IMR-90 (cell line): Measurements from ENCODE around the gene TBC1D32. TPM values are rescaled to one million over a fixed set of nuclear protein-coding genes. Genes with fewer than 3 reads are reported as not detected.
"Not testable (repeated sequence)": the region's sequence is repeated elsewhere in the genome, so short reads cannot be mapped to it uniquely, and the experiment has no call there.

ENCODE experiments used
- ATAC-seq: fragments of 200-7000 bp; cut with Tn5 transposase; 2 replicates; pipeline ENCODE4 v1.9.1; 2020; ENCODE audit warnings: low read depth, mild to moderate bottlenecking, moderate library complexity
- BruUV-seq: library from RNA; stranded (reverse); fragments of 400-500 nt; replicated peaks from 2 replicates; lab custom pipeline; 2021; lab: Mats Ljungman, UMichigan
- CTCF ChIA-PET: fragments of 300-600 bp; formaldehyde crosslinking; extraction: SDS; loops from one replicate; lab custom pipeline; 2021; ENCODE audit warnings: antibody characterized with exemption; lab: Yijun Ruan, JAX
- POLR2A ChIA-PET: fragments of 300-600 bp; sonication (Branson Sonifier 250); formaldehyde crosslinking; loops from one replicate; lab custom pipeline; 2022; ENCODE audit warnings: antibody characterized with exemption; ENCODE audit not compliant: unreplicated experiment; lab: Charles Lee
- DNase-seq: peaks from one replicate; pipeline ENCODE4 v3.0.0; 2013
- H2AFZ ChIP-seq: replicated peaks from 2 replicates; pipeline ENCODE3; 2013; ENCODE audit warnings: low read length, mild to moderate bottlenecking; ENCODE audit not compliant: poor library complexity
- H2AK5ac ChIP-seq: 2 replicates; pipeline ENCODE4 v1.6.1; 2013; ENCODE audit warnings: low read depth, low read length, inconsistent platforms
- H2AK9ac ChIP-seq: replicated peaks from 2 replicates; pipeline ENCODE3; 2013; ENCODE audit warnings: mild to moderate bottlenecking, low read depth, low read length, moderate library complexity; ENCODE audit not compliant: poor library complexity
- H2BK120ac ChIP-seq: 2 replicates; pipeline ENCODE4 v1.6.1; 2013; ENCODE audit warnings: low read depth, low read length, inconsistent platforms
- H2BK15ac ChIP-seq: 3 replicates; pipeline ENCODE4 v1.6.1; 2013; ENCODE audit warnings: low read depth, low read length, inconsistent platforms
- H2BK20ac ChIP-seq: 2 replicates; pipeline ENCODE4 v1.6.1; 2013; ENCODE audit warnings: low read depth, mild to moderate bottlenecking, inconsistent platforms, low read length, moderate library complexity
- H2BK5ac ChIP-seq: 2 replicates; pipeline ENCODE4 v1.6.1; 2013; ENCODE audit warnings: mild to moderate bottlenecking, low read depth, low read length, inconsistent platforms; ENCODE audit not compliant: poor library complexity, severe bottlenecking
- H3K14ac ChIP-seq: replicated peaks from 2 replicates; pipeline ENCODE4 v1.6.1; 2013; ENCODE audit warnings: low read depth, low read length, inconsistent platforms
- H3K18ac ChIP-seq: 2 replicates; pipeline ENCODE4 v1.6.1; 2013; ENCODE audit warnings: low read depth, low read length, control low read depth
- H3K23ac ChIP-seq: 2 replicates; pipeline ENCODE4 v1.6.1; 2013; ENCODE audit warnings: low read depth, low read length, inconsistent platforms
- H3K27ac ChIP-seq: 2 replicates; pipeline ENCODE4 v1.5.1; 2013; ENCODE audit warnings: mild to moderate bottlenecking, control low read depth, low read length; ENCODE audit not compliant: insufficient read depth
- H3K27me3 ChIP-seq: 2 replicates; pipeline ENCODE4 v1.6.1; 2013; ENCODE audit warnings: low read length; ENCODE audit not compliant: control insufficient read depth, insufficient read depth
- H3K36me3 ChIP-seq: 2 replicates; pipeline ENCODE4 v1.6.1; 2013; ENCODE audit warnings: low read length, mixed read lengths; ENCODE audit not compliant: control insufficient read depth, insufficient read depth
- H3K4ac ChIP-seq: 2 replicates; pipeline ENCODE4 v1.6.1; 2013; ENCODE audit warnings: low read depth, low read length, inconsistent platforms
- H3K4me1 ChIP-seq: 2 replicates; pipeline ENCODE4 v1.6.1; 2013; ENCODE audit warnings: low read length, mixed read lengths; ENCODE audit not compliant: control insufficient read depth, insufficient read depth
- H3K4me2 ChIP-seq: 2 replicates; pipeline ENCODE4 v1.6.1; 2013; ENCODE audit warnings: low read depth, mild to moderate bottlenecking, control low read depth, low read length, moderate library complexity
- H3K4me3 ChIP-seq: 2 replicates; pipeline ENCODE4 v1.5.1; 2013; ENCODE audit warnings: low read depth, mild to moderate bottlenecking, control low read depth, low read length, moderate library complexity; ENCODE audit not compliant: insufficient read depth
- H3K56ac ChIP-seq: 2 replicates; pipeline ENCODE4 v1.6.1; 2013; ENCODE audit warnings: low read length, inconsistent platforms; ENCODE audit not compliant: insufficient read depth; ENCODE audit errors: extremely low read depth
- H3K79me1 ChIP-seq, 2 experiments: 2 replicates each; pipeline ENCODE4 v1.6.1; 2013; ENCODE audit warnings: low read length in 2 of 2, inconsistent platforms in 1 of 2, low read depth in 1 of 2
- H3K9ac ChIP-seq: 2 replicates; pipeline ENCODE4 v1.6.1; 2013; ENCODE audit warnings: low read depth, low read length, control low read depth
- H3K9me1 ChIP-seq: 2 replicates; pipeline ENCODE4 v1.6.1; 2013; ENCODE audit warnings: low read length, inconsistent platforms; ENCODE audit not compliant: insufficient read depth
- H3K9me3 ChIP-seq: 2 replicates; pipeline ENCODE4 v1.6.1; 2013; ENCODE audit warnings: low read length; ENCODE audit not compliant: control insufficient read depth, insufficient read depth
- H4K20me1 ChIP-seq: 2 replicates; pipeline ENCODE4 v1.6.1; 2013; ENCODE audit warnings: low read length, inconsistent platforms; ENCODE audit not compliant: insufficient read depth
- H4K5ac ChIP-seq: 2 replicates; pipeline ENCODE4 v1.6.1; 2013; ENCODE audit warnings: mild to moderate bottlenecking, low read depth, low read length, control low read depth
- H4K8ac ChIP-seq, 2 experiments: 2 replicates each; pipeline ENCODE4 v1.6.1; 2013; ENCODE audit warnings: low read depth in 2 of 2, low read length in 2 of 2, control low read depth in 1 of 2, inconsistent platforms in 1 of 2
- H4K91ac ChIP-seq: 2 replicates; pipeline ENCODE4 v1.6.1; 2013; ENCODE audit warnings: low read depth, low read length, inconsistent platforms; ENCODE audit not compliant: insufficient read depth
- WGBS, 2 experiments: methylation state at CpG; one replicate each; pipeline versions ENCODE4 v1.1.5 to v1.1.7; 2013; ENCODE audit warnings: missing lambda C conversion rate in 2 of 2; ENCODE audit not compliant: insufficient read length in 1 of 2; ENCODE audit errors: extremely low coverage in 2 of 2; 5-methylcytosine and 5-hydroxymethylcytosine counted together
- dilution Hi-C: fragments of 300-500 bp; cut with HindIII; formaldehyde crosslinking; loops from one replicate; pipeline ENCODE4 v1.14.3; 2018; ENCODE audit warnings: low sequenced_read_pairs; ENCODE audit not compliant: unreplicated experiment
- in situ Hi-C: fragments of 300-500 bp; cut with MboI; formaldehyde crosslinking; loops from 3 replicates; pipeline ENCODE4 v1.14.3; 2019; ENCODE audit warnings: low sequenced_read_pairs, inconsistent platforms, mixed read lengths
- intact Hi-C: fragments of 100-400 bp; cut with micrococcal nuclease; formaldehyde crosslinking; loops from 2 replicates; pipeline ENCODE4 v1.10.0; 2022
- polyA plus RNA-seq, 3 experiments: library from polyadenylated mRNA; depleted of rRNA; stranded (reverse); fragments of >200 nt; gene quantifications; 2 replicates each; pipeline ENCODE4 v1.2.3, GENCODE V29; 2012; ENCODE audit warnings: low replicate concordance in 1 of 3
- total RNA-seq: library from RNA; depleted of rRNA; stranded (reverse); fragments of >200 nt; gene quantifications from 2 replicates; pipeline ENCODE4 v1.2.3, GENCODE V29; 2012

Gene TBC1D32
- total and polyA plus RNA-seq, 2 of the 4 experiments (the other 2 are of a cell fraction): 3.0 to 7.2 TPM

GRCh38 chr6:121043706-121044105 is 290.6 kb downstream of the TBC1D32 start:
- dilution Hi-C loops: not testable (repeated sequence)

GRCh38 chr6:121043211-121043610 is 291.1 kb downstream of the TBC1D32 start:
- H2BK120ac ChIP-seq, H3K9me1 ChIP-seq, H3K4ac ChIP-seq, H4K8ac ChIP-seq, H2BK15ac ChIP-seq, H3K9ac ChIP-seq, H3K27ac ChIP-seq, H4K20me1 ChIP-seq, H3K79me1 ChIP-seq, H2BK20ac ChIP-seq, H2BK5ac ChIP-seq, H3K36me3 ChIP-seq, H3K9me3 ChIP-seq, H3K14ac ChIP-seq, H4K91ac ChIP-seq, H3K4me2 ChIP-seq, H3K56ac ChIP-seq, H2AK5ac ChIP-seq, BruUV-seq, H3K4me1 ChIP-seq, intact Hi-C loops, H3K27me3 ChIP-seq, dilution Hi-C loops, ATAC-seq, CTCF ChIA-PET, H2AK9ac ChIP-seq, H2AFZ ChIP-seq, H3K18ac ChIP-seq, H3K4me3 ChIP-seq, H3K23ac ChIP-seq, POLR2A ChIA-PET, H4K5ac ChIP-seq, in situ Hi-C loops, DNase-seq: not testable (repeated sequence)
- WGBS, 2 experiments: no CpG with 5 or more reads among the region's 6 CpGs

More at GRCh38 chr6:121043706-121044105, 290.6 kb downstream of the TBC1D32 start:
- BruUV-seq, DNase-seq, H4K8ac ChIP-seq, H2AFZ ChIP-seq, H3K23ac ChIP-seq, H3K4ac ChIP-seq, H3K4me1 ChIP-seq, H3K18ac ChIP-seq, H3K4me3 ChIP-seq, H3K27ac ChIP-seq, H2BK5ac ChIP-seq, H2AK9ac ChIP-seq, H3K4me2 ChIP-seq, H3K56ac ChIP-seq, H3K9ac ChIP-seq, intact Hi-C loops, ATAC-seq, CTCF ChIA-PET, H4K5ac ChIP-seq, H2BK20ac ChIP-seq, H3K27me3 ChIP-seq, H3K9me3 ChIP-seq, POLR2A ChIA-PET, H3K36me3 ChIP-seq, H2BK120ac ChIP-seq, H2AK5ac ChIP-seq, H3K9me1 ChIP-seq, H4K20me1 ChIP-seq, H3K79me1 ChIP-seq, in situ Hi-C loops, H2BK15ac ChIP-seq, H4K91ac ChIP-seq, H3K14ac ChIP-seq: not testable (repeated sequence)
- no CpG with 5 or more reads among the region's 8 CpGs for WGBS, 2 experiments
